GM11168 (cell line): ENCODE data around the gene IL24.

Experiments
- in situ Hi-C: fragments of 300-500 bp; cut with MboI; formaldehyde crosslinking; loops from one replicate; pipeline ENCODE4 v1.12.0; 2022; ENCODE audit warnings: low sequenced_read_pairs; ENCODE audit not compliant: unreplicated experiment

IL24 gene

DNA sequence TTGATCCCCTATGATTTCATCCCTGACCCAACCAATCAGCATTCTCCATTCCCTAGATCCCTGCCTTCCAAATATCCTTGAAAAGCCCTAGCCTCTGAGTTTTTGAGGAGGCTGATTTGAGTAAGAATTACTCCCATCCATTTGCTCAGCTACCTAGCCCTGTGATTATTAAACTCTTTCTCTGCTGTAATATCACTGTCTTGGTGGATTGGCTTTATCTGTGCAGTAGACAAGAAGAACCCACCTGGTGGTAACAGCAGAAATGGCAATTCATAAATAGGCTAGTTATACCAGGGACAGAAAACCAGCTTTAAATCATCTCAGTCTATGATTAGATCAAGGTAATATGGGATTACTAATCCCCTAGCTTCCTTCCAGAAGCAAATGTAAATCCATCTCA lies 18.8 kb upstream of the IL24 start:
- in situ Hi-C loops, result no loop called here

DNA sequence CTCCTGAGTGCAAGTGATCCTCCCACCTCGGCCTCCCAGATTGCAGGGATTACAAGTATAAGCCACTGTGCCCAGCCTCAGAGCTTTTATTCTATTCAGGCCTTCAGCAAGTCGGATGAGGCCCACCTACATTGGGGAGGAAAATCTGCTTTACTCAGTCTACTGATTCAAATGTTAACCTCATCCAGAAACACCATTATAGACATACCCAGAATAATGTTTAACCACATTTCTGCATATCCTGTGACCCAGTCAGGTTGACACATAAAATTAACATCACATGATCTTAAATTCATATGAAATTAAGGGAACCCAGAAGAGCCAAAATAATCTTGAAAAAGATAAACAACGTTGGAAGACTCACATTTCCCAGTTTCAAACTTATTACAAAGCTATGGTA lies 16.9 kb upstream of the IL24 start:
- in situ Hi-C loops, result no loop called here

DNA sequence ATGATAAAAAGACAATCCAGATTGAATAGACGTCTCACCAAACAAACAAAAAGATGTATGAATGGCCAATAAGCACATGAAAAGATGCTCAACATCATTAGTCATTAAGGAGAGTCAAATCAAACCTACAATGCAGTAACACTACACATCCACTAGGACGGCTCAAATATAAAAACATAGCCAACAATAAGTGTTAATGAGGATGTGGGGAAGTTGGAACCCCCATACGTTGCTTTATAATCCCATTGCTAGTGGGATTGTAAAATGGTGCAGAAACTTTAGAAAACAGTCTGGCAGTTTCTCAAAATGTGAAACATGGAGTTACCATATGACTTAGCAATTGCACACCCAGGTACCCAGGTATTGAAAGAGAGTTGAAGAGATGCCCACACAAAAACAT lies 14.7 kb upstream of the IL24 start:
- in situ Hi-C loops, result no loop called here

DNA sequence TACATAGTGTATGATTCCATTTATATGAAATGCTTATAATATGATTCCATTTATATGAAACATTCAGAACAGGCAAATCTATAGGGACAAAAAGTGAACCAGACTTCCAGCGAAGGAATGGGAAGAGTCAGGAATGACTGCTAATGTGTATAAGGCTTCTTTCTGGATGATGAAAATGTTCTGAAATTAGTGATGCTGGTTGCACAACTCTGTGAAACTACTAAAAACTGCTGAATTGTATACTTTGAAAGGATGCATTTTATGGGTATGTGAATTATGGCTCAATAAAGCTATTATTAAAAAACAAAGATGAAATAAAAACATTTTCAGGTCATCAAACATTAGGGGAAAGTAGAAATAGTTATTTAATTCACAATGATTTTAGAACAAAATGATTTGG lies 14.1 kb upstream of the IL24 start:
- in situ Hi-C loops, result no loop called here

DNA sequence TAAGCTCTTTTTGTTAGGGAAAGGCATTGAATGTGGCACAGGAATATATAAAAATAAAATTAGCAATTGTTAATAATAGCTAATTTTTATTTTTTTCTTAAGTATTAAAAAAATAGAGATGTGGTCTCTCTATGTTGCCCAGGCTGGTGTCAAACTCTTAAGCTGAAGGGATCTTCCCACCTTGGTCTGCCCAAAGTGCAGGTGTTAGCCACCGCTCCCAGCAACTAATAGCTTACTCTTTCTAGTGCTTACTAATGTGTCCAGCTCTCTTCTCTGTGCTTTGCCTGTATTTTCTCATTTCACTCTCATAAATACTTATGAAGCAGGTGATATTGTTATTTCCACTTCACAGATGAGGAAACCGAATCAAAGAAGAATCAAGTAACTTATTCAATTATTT lies 13.4 kb upstream of the IL24 start:
- in situ Hi-C loops, result no loop called here

DNA sequence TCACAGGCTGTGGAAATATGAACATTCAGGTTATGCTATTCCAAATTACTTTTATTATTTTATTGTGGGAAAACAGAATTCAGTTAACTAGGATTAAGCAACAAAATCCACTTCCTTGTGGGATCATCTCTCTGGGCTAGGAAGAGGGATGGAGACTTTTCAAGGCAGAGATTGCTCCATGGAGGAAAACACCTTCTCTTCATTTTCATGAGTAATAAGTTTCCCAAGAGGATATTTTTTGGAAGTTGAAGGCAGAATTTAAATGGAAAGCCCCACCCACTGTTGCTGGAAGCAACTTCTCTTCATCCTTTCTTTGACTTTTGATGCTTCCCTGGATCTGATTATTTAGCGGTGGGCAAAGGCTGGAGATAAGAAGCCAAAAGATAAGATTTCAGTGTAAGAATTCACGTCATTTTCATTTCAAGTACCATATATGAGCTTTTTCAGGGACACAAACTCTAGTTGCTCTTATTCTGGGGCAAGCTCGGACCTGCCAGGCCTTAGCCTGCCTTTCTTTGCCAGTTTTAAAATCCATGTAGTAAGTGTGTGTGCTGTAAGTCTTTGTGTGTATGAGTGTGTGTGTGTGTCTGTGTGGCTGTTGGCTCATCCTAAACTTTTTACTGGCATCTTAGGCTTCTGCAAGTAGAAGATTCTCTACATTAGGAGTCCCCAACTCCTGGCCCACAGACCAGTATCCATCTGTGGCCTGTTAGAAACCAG lies 11.7 kb upstream of the IL24 start:
- in situ Hi-C loops, result no loop called here

DNA sequence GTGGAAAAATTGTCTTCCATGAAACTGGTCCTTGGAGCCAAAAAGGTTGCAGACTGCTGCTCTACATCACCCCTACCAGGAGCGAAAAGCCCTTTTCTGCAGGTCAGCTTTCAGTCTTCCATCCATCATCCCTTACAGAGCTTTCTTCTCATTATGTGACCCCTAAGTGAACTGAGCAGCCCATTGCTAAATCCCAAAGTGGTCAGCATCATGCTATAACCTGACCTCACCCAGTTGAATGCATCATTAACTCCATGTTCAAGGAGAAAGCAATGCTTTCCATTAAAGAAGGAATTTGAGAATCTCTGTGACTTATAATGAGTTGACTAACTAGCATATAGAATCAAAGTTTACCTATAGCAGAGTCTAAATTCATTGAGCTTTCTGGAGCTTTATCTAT lies 10.4 kb upstream of the IL24 start:
- in situ Hi-C loops, result no loop called here

DNA sequence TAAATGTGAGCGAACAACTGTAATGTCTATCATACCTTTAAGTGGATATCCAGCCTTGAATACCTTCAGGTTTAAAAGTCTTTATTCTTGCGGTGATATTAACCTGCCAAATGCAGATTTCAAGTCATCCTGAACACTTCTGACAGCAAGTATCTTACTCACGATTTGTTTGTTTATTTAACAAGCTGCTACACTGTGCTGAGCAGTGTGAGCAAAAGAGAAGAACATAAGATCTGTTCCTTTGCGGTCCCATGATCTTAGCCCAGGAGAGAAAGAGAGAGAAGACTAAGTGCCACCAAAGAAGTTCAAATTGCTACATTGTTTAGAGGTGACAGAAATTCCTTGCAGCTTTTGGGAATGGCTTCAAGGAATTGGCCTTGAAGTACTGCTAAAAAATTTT lies 9.5 kb upstream of the IL24 start:
- in situ Hi-C loops, result no loop called here

DNA sequence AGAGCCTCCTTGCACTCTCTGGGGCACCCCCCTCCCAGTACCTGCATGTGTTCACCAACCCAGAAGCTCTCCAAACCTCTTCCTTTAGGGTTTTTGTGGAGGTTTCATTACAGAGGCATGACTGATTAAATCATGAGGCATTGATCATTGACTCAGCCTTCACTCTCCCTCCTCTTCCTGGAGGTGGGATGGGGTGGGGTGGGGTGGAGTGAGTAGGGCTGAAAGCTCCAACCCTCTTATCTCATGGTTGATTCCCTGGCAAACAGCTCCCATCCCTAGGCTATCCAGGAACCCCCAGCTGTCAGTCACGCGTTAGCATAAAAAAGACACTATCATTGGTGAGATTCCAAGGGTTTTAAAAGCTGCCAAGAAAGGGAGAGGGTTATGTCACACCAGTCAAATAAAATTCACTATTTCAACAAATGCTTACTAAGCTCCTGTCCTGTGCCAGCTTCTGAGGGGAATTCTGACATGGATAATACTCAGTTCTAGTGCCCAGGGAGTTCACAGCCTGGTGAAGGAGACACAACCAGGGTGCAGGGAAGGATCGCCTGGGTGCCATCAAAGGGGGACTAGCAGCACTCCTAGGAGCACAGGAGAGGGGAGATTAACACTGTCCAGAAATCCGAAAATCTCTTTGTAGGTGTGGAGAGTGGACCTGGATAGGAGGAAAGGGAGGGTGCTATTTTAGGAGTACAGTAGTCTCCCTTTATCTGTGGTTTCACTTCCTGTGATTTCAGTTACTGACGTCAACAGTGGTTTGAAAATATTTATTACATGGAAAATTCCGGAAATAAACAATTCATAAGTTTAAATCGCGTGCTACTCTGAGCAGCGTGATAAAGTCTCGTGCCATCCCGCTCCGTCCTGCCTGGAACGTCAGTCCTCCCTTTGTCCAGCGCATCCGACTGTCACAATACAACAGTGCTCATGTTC lies 6.8 kb upstream of the IL24 start:
- in situ Hi-C loops, result no loop called here

DNA sequence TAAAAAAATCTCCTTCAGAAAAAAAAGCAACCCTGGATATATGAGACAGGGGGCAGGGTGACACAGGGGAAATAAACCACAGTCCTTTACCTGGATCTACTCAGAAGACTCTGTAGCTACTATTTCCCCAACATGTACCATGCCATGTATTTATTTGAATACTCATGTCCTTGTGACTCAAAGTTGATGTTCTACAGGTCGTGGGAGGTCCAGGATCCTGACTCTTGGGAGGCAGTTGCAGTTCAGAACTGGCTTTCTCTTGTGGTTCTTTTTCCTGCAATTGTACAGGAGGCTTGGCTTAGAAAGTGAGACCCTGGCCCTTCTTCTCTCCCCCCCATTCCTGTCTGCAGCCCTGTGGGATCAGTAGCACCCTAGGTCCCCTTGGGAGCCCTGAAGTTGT lies 5.8 kb upstream of the IL24 start:
- in situ Hi-C loops, result no loop called here

DNA sequence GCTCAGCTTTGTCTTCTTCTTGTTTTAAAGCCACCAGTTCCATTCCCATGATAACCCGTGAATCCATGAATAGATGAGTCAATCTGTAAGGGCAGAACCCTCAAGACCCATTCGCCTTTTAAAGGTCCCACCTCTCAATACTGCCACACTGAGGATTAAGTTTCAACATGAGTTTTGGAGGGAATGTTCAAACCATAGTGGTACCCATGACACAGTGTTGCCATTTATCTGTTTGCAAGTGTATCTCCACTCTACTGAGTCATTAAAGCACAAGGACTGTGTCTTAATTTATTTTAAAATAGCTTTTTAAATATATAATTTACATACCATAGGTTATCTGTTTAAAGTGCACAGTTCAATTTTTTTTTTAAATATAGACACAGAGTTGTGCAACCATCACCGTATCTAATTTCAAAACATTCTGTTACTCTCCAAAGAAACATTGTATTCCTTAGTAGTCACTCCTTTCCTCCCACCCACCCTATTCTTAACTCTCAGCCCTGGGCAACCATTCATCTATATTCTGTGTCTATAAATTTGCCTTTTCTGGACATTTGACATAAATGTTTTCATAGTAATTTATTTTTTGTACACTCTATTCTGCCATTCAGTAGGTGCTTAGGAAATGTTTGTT lies 4.8 kb upstream of the IL24 start:
- in situ Hi-C loops, result no loop called here

DNA sequence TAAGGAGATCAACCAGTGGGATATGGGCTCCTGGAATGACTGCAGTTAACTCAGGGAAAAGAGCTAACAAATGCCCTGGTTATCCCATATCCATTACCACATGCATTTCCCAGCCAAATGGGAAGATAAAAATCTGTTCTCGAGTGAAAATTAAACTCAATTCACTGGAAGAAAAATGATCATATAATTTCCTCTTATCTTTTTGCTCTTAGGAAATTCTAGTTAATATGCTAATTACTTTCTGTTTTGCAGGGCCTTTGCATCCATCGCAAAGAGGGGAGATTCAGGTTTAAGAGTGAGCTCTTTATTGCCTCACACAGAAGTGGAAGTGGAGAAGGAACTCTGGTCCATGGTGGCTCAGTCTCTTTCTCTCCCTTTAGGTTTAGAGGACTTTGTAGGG lies 3.9 kb upstream of the IL24 start:
- in situ Hi-C loops, result no loop called here

DNA sequence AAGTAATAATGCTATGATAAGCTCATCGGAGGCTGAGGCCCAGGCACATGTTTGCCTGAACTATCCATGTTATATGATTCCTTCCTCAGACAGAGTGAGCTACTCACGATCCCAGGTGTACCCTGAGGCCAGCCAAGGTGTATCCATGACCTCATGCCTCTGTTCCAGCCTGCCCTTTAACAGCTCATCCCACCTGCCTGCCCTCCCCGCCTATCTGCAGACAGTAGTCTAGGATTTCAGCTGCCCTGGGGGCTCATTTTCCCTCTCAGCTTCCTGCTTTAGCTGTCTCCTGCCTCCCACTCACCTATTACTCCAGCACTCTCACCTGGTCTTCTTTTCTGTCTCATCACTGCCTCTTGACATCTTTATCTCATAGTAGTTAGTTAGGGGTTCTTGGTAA lies 1.9 kb upstream of the IL24 start:
- in situ Hi-C loops, result no loop called here

DNA sequence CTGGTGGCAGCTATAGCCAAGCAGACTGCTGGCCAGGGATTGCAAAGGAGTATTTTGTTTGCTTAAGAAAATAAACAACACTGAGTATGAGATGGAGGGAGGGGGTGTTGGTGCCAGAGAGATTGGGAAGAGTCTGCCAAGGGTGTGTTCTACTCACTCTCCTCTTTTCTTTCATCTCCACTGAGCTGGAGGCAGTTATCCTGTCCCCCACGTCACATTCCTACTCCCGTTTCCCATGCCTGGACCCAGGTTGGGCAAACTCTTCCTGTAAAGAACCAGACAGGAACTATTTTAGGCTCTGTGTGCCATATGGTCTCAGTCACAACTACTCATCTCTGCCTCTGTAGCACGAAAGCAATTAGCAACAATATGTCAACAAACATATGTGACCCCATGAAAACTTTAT lies 1.4 kb upstream of the IL24 start:
- in situ Hi-C loops, result no loop called here

DNA sequence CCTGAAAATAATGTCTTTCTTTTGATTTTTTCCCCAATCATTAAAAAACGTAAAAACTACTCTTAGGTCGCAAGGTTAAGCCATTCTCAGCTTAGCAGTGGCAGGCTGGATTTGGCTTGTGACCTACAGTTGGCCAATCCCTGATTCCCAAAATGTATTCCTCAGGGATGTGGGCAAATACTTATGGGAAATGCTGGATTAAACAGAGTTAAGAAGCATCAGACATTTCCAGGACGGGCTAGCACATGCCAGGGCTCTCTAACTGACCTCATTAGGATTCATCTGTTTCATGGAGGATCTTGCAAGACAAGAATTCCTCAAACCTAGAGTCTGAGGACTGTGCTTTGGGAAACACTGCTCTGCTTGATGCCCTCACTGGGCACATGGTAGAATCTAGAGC lies 982 bp upstream of the IL24 start:
- in situ Hi-C loops, result no loop called here

DNA sequence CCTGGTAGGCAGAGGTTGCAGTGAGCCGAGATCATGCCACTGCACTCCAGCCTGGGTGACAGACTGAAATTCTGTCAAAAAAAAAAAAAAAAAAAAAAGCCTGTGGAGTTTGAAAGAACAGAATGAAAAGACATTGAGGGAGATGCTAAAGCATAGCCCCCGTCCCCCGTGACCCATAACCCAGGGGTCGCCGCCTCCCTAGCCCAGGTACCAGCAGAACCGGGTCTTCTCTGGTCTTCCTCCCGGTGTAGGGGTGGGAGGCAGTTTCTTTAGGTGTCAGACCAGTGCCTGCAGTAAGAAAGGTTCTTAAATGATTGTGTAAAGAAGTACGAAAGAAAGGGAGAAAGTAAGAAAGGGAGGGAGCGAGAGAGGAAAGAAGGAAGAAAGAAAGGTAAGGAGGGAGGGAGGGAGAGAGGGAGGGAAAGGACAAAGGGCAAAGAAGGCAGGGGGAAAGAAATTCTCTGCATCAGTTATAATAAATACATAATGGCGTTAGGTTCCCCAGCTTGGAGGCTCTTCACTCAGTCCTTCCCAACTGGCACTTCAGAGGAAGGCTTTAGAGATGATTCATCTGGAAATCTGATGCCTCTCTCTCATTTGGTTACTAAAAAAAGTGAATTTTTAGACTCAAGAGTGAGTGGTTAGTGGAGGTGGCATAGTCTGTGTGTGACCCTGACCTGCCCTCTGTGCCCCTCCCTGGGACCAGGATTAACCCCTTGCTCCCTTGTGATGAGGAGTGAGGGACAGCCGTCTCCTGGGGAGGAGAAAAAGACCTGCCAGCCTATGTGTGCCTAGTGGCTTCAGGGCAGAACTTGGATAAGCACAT lies 1.1 kb downstream of the IL24 start:
- in situ Hi-C loops, result no loop called here

DNA sequence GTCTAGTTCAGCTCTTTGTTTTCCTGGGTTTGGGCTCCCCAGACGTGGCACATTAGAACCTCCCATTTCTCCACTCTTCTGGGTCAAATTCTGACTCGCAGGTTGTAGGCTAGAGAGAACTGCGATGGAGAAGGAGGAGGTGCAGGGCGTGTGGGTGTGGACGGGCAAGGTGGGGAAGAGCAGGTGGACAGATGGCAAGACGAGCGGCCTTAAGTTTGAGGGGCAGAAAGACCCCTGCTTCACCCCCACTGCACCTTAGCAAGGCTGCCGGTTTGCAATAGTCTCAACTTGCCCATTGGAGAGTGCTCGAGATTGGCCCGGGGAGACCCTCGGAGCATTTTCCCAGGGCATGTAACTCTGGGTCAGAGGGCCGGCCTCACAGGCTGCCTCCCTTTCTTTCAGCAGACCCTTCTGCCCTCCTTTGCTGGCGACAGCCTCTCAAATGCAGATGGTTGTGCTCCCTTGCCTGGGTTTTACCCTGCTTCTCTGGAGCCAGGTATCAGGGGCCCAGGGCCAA lies 1.7 kb downstream of the IL24 start:
- in situ Hi-C loops, result no loop called here

DNA sequence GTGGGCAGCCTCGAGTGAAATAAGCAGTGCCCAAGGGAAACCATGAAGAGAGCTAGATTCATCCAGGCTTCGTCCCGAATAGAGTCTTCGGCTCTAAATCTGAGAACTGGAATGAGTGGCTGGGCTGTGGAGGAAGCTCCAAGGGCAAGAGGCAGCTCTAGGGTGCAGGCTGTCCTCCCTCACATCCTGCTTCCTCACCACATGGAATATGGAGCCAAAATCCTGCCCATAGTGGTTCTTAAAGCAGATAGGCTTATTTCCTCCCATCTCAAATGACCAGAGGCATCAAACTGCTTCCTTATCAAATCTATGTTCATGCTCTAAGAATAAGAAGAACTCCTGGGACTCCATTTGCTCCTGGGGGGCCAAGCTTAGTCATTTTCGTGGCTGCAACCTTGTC lies 2.5 kb downstream of the IL24 start:
- in situ Hi-C loops, result no loop called here

DNA sequence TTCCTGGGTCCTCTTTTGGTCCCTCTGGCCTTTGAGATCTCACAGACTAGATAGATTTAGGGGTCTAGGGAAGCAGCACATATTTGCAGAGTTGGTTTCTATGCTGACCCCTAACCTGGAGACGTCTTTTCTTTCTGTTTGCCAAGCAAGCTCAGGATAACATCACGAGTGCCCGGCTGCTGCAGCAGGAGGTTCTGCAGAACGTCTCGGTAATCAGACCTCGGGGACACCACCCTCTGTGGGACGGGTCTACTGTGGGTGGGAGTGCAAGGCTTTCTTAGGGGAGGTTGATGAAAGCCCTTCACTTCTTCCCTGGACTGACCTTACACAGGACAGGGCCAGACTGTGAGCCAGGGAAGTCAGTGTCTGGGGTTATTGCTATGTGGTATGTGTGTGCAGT lies 2.9 kb downstream of the IL24 start:
- in situ Hi-C loops, result no loop called here

DNA sequence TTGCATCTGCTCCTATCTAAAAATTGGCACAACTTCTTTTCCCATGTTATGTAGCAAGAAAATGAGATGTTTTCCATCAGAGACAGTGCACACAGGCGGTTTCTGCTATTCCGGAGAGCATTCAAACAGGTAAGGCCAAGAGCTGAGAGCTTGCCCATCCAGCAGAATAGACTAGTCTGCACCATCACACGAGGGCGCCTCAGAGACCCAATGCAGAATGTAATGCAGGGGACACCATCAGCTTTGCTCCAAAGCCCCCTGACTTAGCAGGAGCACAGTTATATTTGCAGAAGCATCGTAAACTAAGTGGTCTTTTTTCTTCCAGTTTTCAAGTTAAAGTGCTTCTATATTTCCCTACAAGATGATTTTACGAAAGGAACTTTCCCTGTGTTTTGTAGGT lies 4.7 kb downstream of the IL24 start:
- in situ Hi-C loops, result no loop called here
